ENCODE data around the gene PGP. TPM values are rescaled to one million over a fixed set of nuclear protein-coding genes. Genes with fewer than 3 reads are reported as not detected.

Gene PGP
- total RNA-seq, 1 experiment from 2014 or later: 36.2 TPM

- peaks cover 5% of the 10 kb centered on the region for H3K4me1 Mint-ChIP-seq (ENCODE audit: low read depth, unreplicated experiment)
- TF ChIP-seq, protein P1, sequence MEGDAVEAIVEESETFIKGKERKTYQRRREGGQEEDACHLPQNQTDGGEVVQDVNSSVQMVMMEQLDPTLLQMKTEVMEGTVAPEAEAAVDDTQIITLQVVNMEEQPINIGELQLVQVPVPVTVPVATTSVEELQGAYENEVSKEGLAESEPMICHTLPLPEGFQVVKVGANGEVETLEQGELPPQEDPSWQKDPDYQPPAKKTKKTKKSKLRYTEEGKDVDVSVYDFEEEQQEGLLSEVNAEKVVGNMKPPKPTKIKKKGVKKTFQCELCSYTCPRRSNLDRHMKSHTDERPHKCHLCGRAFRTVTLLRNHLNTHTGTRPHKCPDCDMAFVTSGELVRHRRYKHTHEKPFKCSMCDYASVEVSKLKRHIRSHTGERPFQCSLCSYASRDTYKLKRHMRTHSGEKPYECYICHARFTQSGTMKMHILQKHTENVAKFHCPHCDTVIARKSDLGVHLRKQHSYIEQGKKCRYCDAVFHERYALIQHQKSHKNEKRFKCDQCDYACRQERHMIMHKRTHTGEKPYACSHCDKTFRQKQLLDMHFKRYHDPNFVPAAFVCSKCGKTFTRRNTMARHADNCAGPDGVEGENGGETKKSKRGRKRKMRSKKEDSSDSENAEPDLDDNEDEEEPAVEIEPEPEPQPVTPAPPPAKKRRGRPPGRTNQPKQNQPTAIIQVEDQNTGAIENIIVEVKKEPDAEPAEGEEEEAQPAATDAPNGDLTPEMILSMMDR (IDR thresholded peaks at IDR 0.05; ENCODE audit: insufficient read depth in 1 of 2, low read depth in 1 of 2, low read length in 1 of 2, severe bottlenecking in 1 of 2, unreplicated experiment in 1 of 2): no peak
- H3K4me3 Mint-ChIP-seq (ENCODE audit: unreplicated experiment): no peak overlapping the region
- peaks cover 2% of the 10 kb centered on the region; the same call in 1 of the 2 replicates for H3K36me3 ChIP-seq (ENCODE audit: control insufficient read depth, insufficient read depth, low read length)
- no peaks in the 10 kb centered on the region for H3K9me3 ChIP-seq
- H3K9me3 Mint-ChIP-seq (ENCODE audit: unreplicated experiment): no peaks in the 10 kb centered on the region
- H3K4me3 ChIP-seq (ENCODE audit: low read depth, low read length): no peak overlapping the region
- no peaks in the 10 kb centered on the region for H3K27me3 ChIP-seq (replicated peaks; ENCODE audit: control insufficient read depth, insufficient read depth, low read length)
- ChIA-PET POLR2A (interaction anchor here (1.2 kb wide), 1 partner anchor 11 kb away, joined by 3 read pairs; no protein-coding TSS in a partner anchor), CTCF (no interaction called here)
- intact Hi-C loops (cut with micrococcal nuclease; ENCODE audit: unreplicated experiment): no loop called here
- DNase-seq: no peak
- no peaks in the 10 kb centered on the region for H3K27me3 Mint-ChIP-seq (ENCODE audit: insufficient read depth, unreplicated experiment)
- H3K36me3 Mint-ChIP-seq (ENCODE audit: insufficient read depth, unreplicated experiment): peaks cover 98% of the 10 kb centered on the region
- BruUV-seq (replicated peaks): no TSS peak
- no peak overlapping the region for H3K27ac Mint-ChIP-seq (ENCODE audit: unreplicated experiment)
- no peaks in the 10 kb centered on the region for H3K4me1 ChIP-seq
Measured at GRCh38 chr16:2257726-2258125, 43.1 kb upstream of the PGP start.

DNA sequence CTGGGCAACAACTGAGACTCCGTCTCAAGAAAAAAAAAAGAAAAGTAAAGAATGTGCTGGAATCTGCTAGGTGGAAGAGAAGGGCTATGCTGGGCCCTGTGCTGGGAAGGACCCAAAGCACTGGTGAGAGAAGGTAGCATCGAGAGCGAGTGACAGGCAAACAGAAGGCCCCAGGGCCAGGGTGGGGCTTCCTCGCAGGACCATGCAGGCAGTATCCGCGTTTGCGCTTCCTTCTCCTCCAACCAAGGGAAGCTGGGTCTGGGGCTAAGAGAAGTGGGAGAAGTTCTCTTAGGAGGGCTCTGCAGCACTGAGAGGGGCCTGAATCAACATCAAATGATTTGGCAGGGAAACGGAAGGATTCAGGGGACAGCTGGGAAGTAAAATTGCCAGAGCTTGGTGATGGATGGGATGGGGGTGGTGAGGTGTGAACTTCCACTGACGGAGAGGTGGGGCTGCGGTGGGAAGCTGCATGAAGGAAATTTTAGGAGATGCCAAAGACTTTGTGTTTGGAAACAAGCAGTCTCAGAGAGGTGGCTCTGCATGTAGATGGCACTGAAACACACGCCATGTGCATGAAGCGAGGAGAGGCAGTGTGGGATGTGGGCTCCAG lies 42.0 kb upstream of the PGP start:
- POLR2A ChIA-PET: no interaction called here
- intact Hi-C loops (cut with micrococcal nuclease; ENCODE audit: unreplicated experiment): no loop called here
- no peak for DNase-seq
- BruUV-seq (replicated peaks): no TSS peak
- TF ChIP-seq, protein P1 (IDR thresholded peaks at IDR 0.05; ENCODE audit: insufficient read depth in 1 of 2, low read depth in 1 of 2, low read length in 1 of 2, severe bottlenecking in 1 of 2, unreplicated experiment in 1 of 2): no peak
- Histone ChIP-seq H3K4me3 (ENCODE audit: low read depth, low read length) (no peak overlapping the region), H3K36me3 (ENCODE audit: control insufficient read depth, insufficient read depth, low read length) (peaks cover 2% of the 10 kb centered on the region; the same call in 1 of the 2 replicates), H3K4me1 (peaks cover 6% of the 10 kb centered on the region), H3K27me3 (replicated peaks; ENCODE audit: control insufficient read depth, insufficient read depth, low read length) (no peaks in the 10 kb centered on the region), H3K9me3 (no peaks in the 10 kb centered on the region)
- Mint-ChIP-seq H3K9me3 (ENCODE audit: unreplicated experiment) (no peaks in the 10 kb centered on the region), H3K27ac (ENCODE audit: unreplicated experiment) (no peak overlapping the region), H3K4me1 (ENCODE audit: low read depth, unreplicated experiment) (peaks cover 7% of the 10 kb centered on the region), H3K4me3 (ENCODE audit: unreplicated experiment) (no peak overlapping the region), H3K36me3 (ENCODE audit: insufficient read depth, unreplicated experiment) (peaks cover 99% of the 10 kb centered on the region), H3K27me3 (ENCODE audit: insufficient read depth, unreplicated experiment) (no peaks in the 10 kb centered on the region)
- CTCF ChIA-PET: no interaction called here

DNA sequence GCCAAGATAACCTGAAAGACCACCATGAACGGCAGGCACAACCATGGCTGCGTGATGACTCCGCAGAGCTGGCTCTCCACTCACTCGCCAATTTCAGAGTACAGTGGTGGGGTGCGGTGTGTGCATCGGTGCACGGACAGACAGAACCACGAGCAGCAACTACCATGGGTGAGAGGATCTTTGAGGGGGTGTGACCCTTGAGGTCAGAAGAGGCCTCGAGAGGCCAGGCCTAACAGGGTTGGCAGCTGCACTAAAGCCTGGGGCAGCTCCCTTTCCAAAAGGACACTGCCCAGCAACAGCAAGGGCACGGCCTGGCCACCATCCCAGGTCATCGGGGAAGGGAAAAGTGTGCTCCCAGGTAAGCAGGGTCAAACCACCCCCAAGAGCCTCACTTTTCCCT lies 38.7 kb upstream of the PGP start:
- Histone ChIP-seq H3K27me3 (replicated peaks; ENCODE audit: control insufficient read depth, insufficient read depth, low read length) (no peaks in the 10 kb centered on the region), H3K4me3 (ENCODE audit: low read depth, low read length) (no peak overlapping the region), H3K9me3 (no peaks in the 10 kb centered on the region), H3K4me1 (peaks cover 7% of the 10 kb centered on the region), H3K36me3 (ENCODE audit: control insufficient read depth, insufficient read depth, low read length) (peaks cover 2% of the 10 kb centered on the region; the same call in 1 of the 2 replicates)
- H3K9me3 Mint-ChIP-seq (ENCODE audit: unreplicated experiment): no peaks in the 10 kb centered on the region
- CTCF ChIA-PET: interaction anchor here (0.7 to 2.2 kb wide), 2 partner anchors 57 to 58 kb away, joined by 4 to 29 read pairs; partner anchors contain the start of gene CASKIN1
- no peak for DNase-seq
- H3K36me3 Mint-ChIP-seq (ENCODE audit: insufficient read depth, unreplicated experiment): peaks cover 98% of the 10 kb centered on the region
- no TSS peak for BruUV-seq (replicated peaks)
- peak overlapping the region; percentile 25 for H3K27ac Mint-ChIP-seq (ENCODE audit: unreplicated experiment)
- TF ChIP-seq, protein P1 (IDR thresholded peaks at IDR 0.05; ENCODE audit: insufficient read depth in 1 of 2, low read depth in 1 of 2, low read length in 1 of 2, severe bottlenecking in 1 of 2, unreplicated experiment in 1 of 2): no peak
- peaks cover 7% of the 10 kb centered on the region for H3K4me1 Mint-ChIP-seq (ENCODE audit: low read depth, unreplicated experiment)
- POLR2A ChIA-PET: no interaction called here
- H3K27me3 Mint-ChIP-seq (ENCODE audit: insufficient read depth, unreplicated experiment): no peaks in the 10 kb centered on the region
- intact Hi-C loops (cut with micrococcal nuclease; ENCODE audit: unreplicated experiment): loop anchor here (2.0 kb wide), 1 partner anchor 58 kb away; no protein-coding TSS in a partner anchor
- no peak overlapping the region for H3K4me3 Mint-ChIP-seq (ENCODE audit: unreplicated experiment)
